Activated CD8-positive, alpha-beta memory T cell treated with anti-CD3 and anti-CD28 coated beads, Interleukin-2, amount 50 U/mL, for 1 hour (primary cell): ENCODE measurements around the gene DHRS3.

ENCODE experiments used
- DNase-seq: peaks from one replicate; pipeline ENCODE4 v3.0.0-alpha.2; 2020; ENCODE audit errors: extremely low read depth

Gene DHRS3

DNA sequence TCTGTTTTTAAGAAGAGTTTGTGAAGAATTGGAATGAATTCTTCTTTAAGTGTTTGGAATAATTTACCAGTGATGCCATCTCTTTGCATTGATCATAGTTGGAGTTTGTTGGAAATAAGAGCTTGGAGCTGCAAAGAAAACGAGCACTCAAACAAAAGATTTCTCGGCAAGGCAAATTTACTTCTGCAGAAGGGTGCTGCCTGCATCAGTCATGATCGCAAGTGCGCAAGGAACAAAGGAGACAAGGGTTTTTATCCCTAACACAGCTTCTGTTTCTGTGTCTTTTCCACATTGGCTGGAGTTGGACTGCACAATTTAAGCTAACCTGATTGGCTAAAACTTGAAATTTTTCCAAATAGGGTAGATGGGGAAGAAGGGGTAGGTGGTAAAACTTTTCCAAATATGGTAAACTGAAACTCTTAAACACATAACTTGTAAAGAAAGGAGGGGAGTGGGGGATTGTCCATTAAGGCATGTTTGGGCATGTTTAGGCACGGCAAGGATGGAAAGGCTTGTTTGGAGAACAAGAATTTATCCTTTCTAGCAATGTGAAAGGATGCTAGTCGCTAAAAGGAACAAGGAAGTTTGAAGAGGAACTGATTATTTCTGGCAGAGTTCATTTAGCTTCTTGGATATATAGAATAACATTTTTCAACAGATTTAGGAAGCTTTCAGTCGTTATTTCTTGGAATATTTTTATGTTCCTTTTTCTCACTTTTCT is 22.4 kb upstream of the DHRS3 start:
- no peak for DNase-seq

DNA sequence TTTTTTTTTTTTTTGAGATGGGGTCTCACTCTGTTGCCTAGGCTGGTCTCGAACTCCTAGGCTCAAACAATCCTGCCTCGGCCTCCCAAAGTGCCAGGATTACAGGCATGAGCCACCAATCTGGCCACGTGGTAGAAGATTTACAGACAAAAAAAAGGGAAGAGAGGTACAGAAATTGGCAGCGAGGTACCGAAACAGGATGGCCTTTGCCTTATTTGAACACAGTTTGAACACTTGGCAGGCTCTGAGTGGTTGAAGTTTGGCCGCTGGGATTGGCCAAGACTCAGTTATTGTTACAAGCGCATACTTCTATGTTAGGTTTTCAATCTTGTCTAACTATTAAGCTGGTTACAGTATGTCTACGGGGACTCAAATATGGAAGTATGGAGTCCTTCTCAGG is 19.7 kb upstream of the DHRS3 start:
- DNase-seq = no peak

DNA sequence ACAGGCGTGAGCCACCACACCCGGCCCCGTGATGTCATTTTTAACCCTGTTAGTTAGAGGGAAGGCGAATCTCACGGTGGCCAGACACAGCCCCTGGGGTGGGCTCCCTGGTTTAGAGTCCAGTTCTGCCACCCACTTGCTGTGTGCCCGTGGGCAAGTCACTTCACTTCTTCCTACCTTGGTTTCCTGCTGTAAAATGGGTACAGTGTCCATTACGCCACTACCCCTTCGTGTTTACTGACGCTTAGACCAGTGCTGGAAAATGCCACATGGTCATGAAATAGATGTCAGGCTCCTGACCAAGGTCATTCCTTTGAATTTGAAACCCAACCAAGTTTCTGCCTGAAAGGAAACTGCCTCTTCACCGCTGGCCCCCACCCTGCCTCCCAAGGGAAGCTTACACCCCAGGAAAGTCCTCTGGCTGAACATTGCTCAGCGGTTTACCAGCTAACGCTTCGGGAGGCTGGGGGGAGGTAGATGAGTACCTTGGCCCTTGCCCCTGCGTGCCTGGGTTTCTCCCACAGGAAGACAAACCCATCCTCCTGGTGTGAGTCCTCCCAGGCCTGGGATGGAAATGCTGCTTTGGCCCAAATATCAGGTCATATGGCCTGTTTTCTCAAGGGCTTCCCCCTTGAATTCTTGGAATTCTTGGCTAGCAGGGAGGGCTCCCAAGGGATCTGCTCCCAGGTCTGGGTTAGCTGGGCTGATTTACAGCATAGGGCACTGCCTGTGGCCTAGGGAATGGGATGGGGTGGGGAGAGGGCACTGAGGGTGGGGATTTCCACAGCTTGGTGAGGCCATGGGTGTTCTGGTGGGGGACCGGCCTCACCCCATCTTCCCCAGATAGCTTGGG is 18.3 kb upstream of the DHRS3 start:
- DNase-seq = no peak

- no peak for DNase-seq
Measured at GRCh38 chr1:12634696-12635202, 16.7 kb upstream of the DHRS3 start.

DNA sequence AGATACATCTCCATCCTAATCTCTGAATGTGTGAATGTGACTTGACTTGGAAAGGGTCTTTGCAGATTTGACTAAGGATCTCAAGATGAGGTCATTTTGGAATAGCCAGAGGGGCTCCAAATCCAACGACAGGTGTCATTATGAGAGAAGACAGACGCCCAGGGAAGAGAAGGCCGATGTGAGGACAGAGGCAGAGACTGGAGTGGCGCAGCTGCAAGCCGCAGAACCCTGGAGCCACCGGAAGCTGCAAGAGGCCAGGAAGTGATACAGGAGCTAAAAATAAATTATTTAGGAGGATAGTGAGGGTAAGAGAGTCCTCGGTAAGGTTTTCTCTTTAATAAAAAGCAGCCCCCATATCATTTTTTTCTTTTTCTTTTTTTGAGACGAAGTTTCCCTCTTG is 16.1 kb upstream of the DHRS3 start:
- DNase-seq = no peak

GRCh38 chr1:12631571-12631970 is 13.6 kb upstream of the DHRS3 start:
- DNase-seq = no peak

- DNase-seq = no peak
Measured at GRCh38 chr1:12630946-12631530, 13.0 kb upstream of the DHRS3 start.

- DNase-seq = no peak
Measured at GRCh38 chr1:12629985-12630760, 12.2 kb upstream of the DHRS3 start.

- DNase-seq = no peak
Measured at GRCh38 chr1:12629511-12629956, 11.5 kb upstream of the DHRS3 start.

- DNase-seq = no peak
Measured at GRCh38 chr1:12627296-12627695, 9.3 kb upstream of the DHRS3 start.

DNA sequence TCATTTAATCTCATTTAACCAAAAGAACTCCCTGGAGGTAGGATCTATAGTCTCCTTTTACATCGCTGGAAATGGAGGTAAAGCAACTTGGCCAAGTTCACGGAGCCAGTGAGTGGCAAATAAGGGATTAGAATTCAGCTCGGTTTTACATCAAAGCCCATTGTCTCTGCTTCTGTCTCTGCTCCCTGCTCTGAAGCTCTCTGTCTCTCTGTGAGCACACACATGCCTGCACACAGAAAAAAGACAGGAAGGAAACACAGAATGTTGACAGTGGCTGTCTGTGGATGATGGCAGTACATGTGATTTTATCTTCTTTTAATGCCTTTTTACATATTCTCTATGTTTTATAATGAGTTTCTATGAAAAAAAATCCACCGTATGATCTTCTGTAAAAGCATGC is 8.9 kb upstream of the DHRS3 start:
- DNase-seq = no peak

GRCh38 chr1:12625276-12625675 is 7.3 kb upstream of the DHRS3 start:
- no peak for DNase-seq

DNA sequence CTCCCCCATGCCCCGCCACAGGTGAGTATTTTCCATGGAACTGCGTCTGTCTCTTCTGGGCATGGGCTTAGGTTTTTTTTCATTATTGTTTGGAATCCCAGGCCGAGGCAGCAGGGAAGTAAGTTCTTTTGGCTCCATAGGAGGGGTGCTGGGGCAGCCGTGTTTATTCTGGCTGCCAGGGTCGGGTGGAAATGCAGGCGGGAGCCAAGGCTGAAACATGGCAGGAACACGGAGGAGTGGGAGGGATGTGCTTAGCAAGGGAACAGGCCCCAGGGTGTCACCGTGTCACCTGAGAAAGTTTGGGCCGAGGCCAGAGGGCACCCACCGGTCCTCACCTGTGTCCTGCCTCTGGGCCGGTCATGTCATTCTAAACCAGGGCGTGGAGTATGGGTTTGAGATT is 4.5 kb upstream of the DHRS3 start:
- no peak for DNase-seq

DNA sequence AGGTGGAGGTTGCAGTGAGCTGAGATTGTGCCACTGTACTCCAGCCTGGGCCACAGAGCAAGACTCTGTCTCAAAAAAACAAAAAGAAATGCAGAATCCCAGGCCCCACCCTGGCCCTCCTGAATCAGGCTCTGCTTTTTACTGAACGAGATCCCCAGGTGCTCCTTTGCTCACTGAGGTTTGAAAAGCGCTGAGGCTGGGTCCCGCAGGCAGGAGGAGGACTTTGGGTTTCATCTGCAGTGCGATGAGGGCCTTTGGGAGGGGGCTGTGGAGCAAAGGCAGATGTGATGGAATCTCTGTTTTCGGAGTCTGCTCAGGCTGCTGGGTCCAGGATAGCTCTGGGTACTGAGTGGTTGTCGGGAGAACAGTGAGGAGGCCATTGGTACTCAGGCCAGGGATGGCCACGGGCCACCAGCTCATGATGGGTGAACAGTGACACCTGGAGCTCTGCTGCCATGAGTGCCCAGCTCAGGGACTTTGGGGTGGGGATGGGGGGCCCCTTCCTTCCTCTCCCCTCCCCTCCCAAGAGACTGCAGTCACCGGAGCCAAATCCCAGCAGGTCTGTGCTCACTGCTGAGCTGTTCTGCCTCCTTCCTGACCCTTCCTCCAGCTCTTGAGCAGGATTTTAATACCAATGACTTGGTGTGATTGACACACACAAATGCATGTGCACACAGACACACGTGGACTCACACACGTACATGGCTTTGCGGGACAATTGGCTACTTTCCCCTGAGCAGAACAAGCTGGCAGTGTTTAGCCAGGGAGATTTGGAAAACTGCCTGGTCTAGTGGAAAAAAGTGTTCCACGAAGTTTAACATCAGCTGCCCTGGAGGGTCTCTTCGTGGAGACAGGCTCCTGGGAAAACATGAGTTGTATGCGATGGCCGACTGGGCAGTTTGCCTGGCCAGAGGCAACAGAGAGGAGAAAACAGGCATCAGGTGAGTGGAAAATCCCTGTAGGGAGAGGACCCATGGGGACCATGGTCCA is 3.6 kb upstream of the DHRS3 start:
- no peak for DNase-seq

GRCh38 chr1:12620931-12621330 is 2.9 kb upstream of the DHRS3 start:
- no peak for DNase-seq

GRCh38 chr1:12620488-12620865 is 2.5 kb upstream of the DHRS3 start:
- no peak for DNase-seq

DNA sequence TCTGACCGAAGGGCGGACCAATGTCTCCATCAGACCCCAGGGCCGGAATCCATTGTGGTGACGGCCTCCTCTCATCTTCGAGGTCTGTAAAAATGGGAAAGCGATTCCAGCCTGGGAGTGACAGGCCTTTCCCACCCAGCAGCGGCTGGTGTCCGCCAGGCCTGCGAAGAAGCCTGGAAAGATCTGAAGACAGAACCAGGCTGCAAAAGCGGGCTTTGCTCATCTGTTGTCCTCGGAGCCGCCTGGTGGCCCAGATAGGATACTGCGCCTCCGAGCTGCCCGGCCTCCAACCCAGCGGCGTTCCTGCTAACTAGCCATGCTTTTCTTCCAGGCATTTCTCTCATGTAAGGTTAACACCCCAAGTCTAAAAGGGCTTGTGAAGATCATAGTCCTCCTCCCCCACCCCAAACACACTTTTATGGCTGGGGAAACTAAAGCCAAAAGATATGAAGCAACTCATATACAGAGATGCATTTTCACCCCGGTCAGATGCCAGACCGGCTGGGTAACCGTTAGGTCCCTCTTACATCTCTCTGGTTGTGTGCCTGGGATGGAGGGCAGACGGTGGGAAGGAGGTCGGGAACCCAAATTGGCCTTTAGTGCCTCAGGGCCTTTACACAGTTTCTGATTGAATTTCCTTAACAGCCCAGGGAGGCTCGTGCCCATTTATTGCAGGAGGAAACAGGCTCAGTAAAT is 1.9 kb upstream of the DHRS3 start:
- peak; percentile 51 for DNase-seq

DNA sequence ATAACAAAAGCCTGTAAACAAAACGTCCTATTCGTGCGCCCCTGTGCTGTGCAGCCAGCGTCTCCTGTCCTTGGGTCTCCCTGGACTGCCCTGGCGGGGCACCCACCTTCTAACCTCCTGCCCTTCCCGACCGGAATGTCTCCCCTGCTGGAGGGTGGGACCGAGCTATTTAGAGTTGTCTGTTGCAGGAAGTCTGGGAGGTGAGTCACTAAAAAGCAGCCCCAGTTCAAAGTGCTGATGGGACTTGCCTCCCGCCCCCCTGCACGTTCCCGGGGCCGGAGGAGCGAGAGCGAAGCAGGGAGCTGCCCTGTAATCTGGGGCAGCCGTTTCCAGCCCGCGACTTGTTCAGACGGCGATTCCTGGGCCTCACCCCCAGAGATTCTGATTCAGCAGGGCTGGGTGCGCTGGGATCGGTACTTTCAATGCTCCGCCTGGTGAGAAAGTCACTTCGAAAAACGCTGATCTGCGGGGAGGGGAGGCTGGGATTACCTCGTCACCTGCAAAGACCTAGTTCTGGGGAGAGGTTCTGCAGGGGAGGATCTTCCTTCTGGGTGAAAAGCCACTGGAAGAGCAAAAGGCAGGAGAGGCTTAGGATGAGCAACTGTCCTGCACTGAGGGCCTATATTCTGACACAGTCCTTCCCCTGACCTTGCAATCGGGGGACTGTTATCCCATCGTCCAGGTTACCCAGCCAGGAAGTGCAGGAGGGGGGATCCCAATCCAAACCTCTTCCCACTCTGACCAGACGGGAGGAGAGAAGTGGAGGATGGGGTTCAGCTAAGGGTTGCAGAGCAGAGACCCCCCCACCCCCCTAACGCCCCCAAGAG is 1.2 kb upstream of the DHRS3 start:
- peak; percentile 36 for DNase-seq

GRCh38 chr1:12618661-12618964 is 603 bp upstream of the DHRS3 start:
- DNase-seq = no peak
